HEK293T (cell line): ENCODE data around the gene TMTC1.

Experiments used
- ARNT ChIP-seq: fragments of 450-650 bp; IDR thresholded peaks from 2 replicates; pipeline ENCODE4 v1.6.1; 2017; ENCODE audit warnings: mild to moderate bottlenecking
- BHLHE40 ChIP-seq: fragments of 450-650 bp; IDR thresholded peaks from 2 replicates; pipeline ENCODE4 v1.6.1; 2016; ENCODE audit warnings: mild to moderate bottlenecking, moderate library complexity, borderline replicate concordance
- ELF4 ChIP-seq: fragments of 450-650 bp; IDR thresholded peaks from 2 replicates; pipeline ENCODE4 v1.6.1; 2017; ENCODE audit warnings: antibody characterized with exemption
- FOXK2 ChIP-seq: fragments of 450-650 bp; IDR thresholded peaks from 2 replicates; pipeline ENCODE4 v1.6.1; 2016; ENCODE audit warnings: mild to moderate bottlenecking
- FOXM1 ChIP-seq: fragments of 450-650 bp; IDR thresholded peaks from 2 replicates; pipeline ENCODE4 v1.6.1; 2017; ENCODE audit warnings: mild to moderate bottlenecking, borderline replicate concordance
- HDGF ChIP-seq: fragments of 450-650 bp; IDR thresholded peaks from 2 replicates; pipeline ENCODE4 v1.6.1; 2017; ENCODE audit warnings: antibody characterized with exemption, borderline replicate concordance
- PKNOX1 ChIP-seq: fragments of 450-650 bp; IDR thresholded peaks from 2 replicates; pipeline ENCODE4 v1.6.1; 2016
- SP1 ChIP-seq: fragments of 450-650 bp; IDR thresholded peaks from 2 replicates; pipeline ENCODE4 v1.6.1; 2017
- SUZ12 ChIP-seq: fragments of 450-650 bp; IDR thresholded peaks from 2 replicates; pipeline ENCODE4 v1.6.1; 2016; ENCODE audit warnings: mild to moderate bottlenecking
- TARDBP ChIP-seq: fragments of 450-650 bp; IDR thresholded peaks from 2 replicates; pipeline ENCODE4 v1.6.1; 2016
- ZNF384 ChIP-seq: fragments of 450-650 bp; IDR thresholded peaks from 2 replicates; pipeline ENCODE4 v1.6.1; 2016

- TF ChIP-seq SP1 (no peak), FOXK2 (no peak), FOXM1 (no peak), PKNOX1 (no peak), SUZ12 (no peak), HDGF (no peak), ZNF384 (no peak), TARDBP (no peak), ELF4 (no peak), BHLHE40 (no peak), ARNT (no peak)
Observed at GRCh38 chr12:29750928-29751220, 32.9 kb downstream of the TMTC1 start.
